GM10266 (cell line): Measurements from ENCODE around the gene DOK6.

ENCODE experiments used
- DNase-seq: peaks from one replicate; pipeline ENCODE4 v3.0.0; 2012; ENCODE audit errors: extremely low spot score
- CTCF ChIP-seq: IDR thresholded peaks from 2 replicates; pipeline ENCODE4 v1.5.1; 2012; ENCODE audit warnings: mild to moderate bottlenecking, low read depth; ENCODE audit not compliant: control insufficient read depth, insufficient read depth; ENCODE audit errors: missing control alignments

The DOK6 gene

GRCh38 chr18:69585696-69586095 lies 185.0 kb downstream of the DOK6 start:
- no peak for DNase-seq
- no peak for TF ChIP-seq CTCF

GRCh38 chr18:69586537-69586936 lies 185.8 kb downstream of the DOK6 start:
- no peak for TF ChIP-seq CTCF
- no peak for DNase-seq

GRCh38 chr18:69588301-69588700 lies 187.6 kb downstream of the DOK6 start:
- TF ChIP-seq CTCF: no peak
- no peak for DNase-seq

- DNase-seq: no peak
- TF ChIP-seq CTCF: no peak
These were observed 189.5 kb downstream of the DOK6 start for GRCh38 chr18:69590150-69590549.

- DNase-seq: no peak
- no peak for TF ChIP-seq CTCF
These were observed 195.7 kb downstream of the DOK6 start for GRCh38 chr18:69596345-69596744.

- TF ChIP-seq CTCF: no peak
These were observed 196.9 kb downstream of the DOK6 start for GRCh38 chr18:69597561-69597960.

GRCh38 chr18:69599377-69599776 lies 198.7 kb downstream of the DOK6 start:
- TF ChIP-seq CTCF: no peak
- no peak for DNase-seq

More at GRCh38 chr18:69597561-69597960, 196.9 kb downstream of the DOK6 start:
- no peak for DNase-seq
